K562 (cell line): ENCODE results near the gene TTC13. TPM values are rescaled to one million over a fixed set of nuclear protein-coding genes. Genes with fewer than 3 reads are reported as not detected.

Experiments
- ATAC-seq: fragments of 200-7000 bp; cut with Tn5 transposase; 3 replicates; pipeline ENCODE4 v1.9.1; 2020; ENCODE audit warnings: moderate library complexity
- BruUV-seq: library from RNA; stranded (reverse); fragments of 400-500 nt; replicated peaks from 2 replicates; lab custom pipeline; 2021; lab: Mats Ljungman, UMichigan
- CTCF ChIA-PET: fragments of 300-600 bp; formaldehyde crosslinking; extraction: SDS; loops from one replicate; lab custom pipeline; 2021; ENCODE audit warnings: low intra/inter-chr PET ratio; lab: Yijun Ruan, JAX
- POLR2A ChIA-PET: fragments of 300-600, 350-650 bp; sonication (Branson Sonifier 250); formaldehyde crosslinking; extraction: SDS; loops from one replicate; lab custom pipeline; 2021; ENCODE audit warnings: antibody characterized with exemption, inconsistent platforms; lab: Yijun Ruan, JAX
- DNase-seq, 4 experiments: peaks; one replicate each; pipeline versions ENCODE4 v3.0.0 to v3.0.0-alpha.2; 2011 to 2018; ENCODE audit warnings: low spot score in 3 of 4, mixed read lengths in 3 of 4; ENCODE audit errors: extremely low read depth in 1 of 4
- FAIRE-seq: peaks from 2 replicates; lab custom pipeline; 2011; peaks lifted over from hg19 to GRCh38; lab: Jason Lieb, UNC
- H2AFZ ChIP-seq: 2 replicates; pipeline ENCODE4 v1.6.0; 2011; ENCODE audit warnings: low read depth, low read length, control low read depth, inconsistent platforms
- H3K27ac ChIP-seq: fragments of 200-600 bp; 3 replicates; pipeline ENCODE4 v1.8.0; 2011; ENCODE audit warnings: low read depth, mild to moderate bottlenecking, control low read depth, inconsistent platforms, low read length, moderate library complexity, mixed read lengths; ENCODE audit errors: extremely low read depth
- H3K27me3 ChIP-seq, 2 experiments: fragments of 300-600 bp in 1 of 2; 2 replicates in 1 of 2; 3 replicates in 1 of 2; pipeline versions ENCODE4 v1.6.0 to v1.8.0; 2011; ENCODE audit warnings: inconsistent platforms in 2 of 2, low read length in 2 of 2, mild to moderate bottlenecking in 1 of 2, mixed read lengths in 1 of 2, moderate library complexity in 1 of 2; ENCODE audit not compliant: control insufficient read depth in 2 of 2, insufficient read depth in 2 of 2
- H3K36me3 ChIP-seq: fragments of 300-600 bp; 3 replicates; pipeline ENCODE4 v1.8.0; 2011; ENCODE audit warnings: mild to moderate bottlenecking, low read length, inconsistent platforms; ENCODE audit not compliant: control insufficient read depth, insufficient read depth
- H3K4me1 ChIP-seq, 2 experiments: fragments of 200-600 bp in 1 of 2; replicated peaks in 1 of 2; 2 replicates in 1 of 2; 3 replicates in 1 of 2; pipeline versions ENCODE4 v1.5.1 to v1.8.0; 2011; ENCODE audit warnings: inconsistent platforms in 2 of 2, low read length in 2 of 2, mild to moderate bottlenecking in 1 of 2, mixed read lengths in 1 of 2, moderate library complexity in 1 of 2; ENCODE audit not compliant: control insufficient read depth in 2 of 2, insufficient read depth in 2 of 2
- H3K4me2 ChIP-seq: 2 replicates; pipeline ENCODE4 v1.6.1; 2011; ENCODE audit warnings: low read length, control low read depth, inconsistent platforms, mixed read lengths; ENCODE audit not compliant: insufficient read depth
- H3K4me3 ChIP-seq: fragments of 200-600 bp; sonication (generic), shearing (Covaris generic); 2 replicates; pipeline ENCODE4 v1.5.1; 2016; ENCODE audit warnings: control low read depth, inconsistent platforms
- H3K79me2 ChIP-seq: fragments of 200-600 bp; 3 replicates; pipeline ENCODE4 v1.8.0; 2011; ENCODE audit warnings: low read length, inconsistent platforms; ENCODE audit not compliant: control insufficient read depth, insufficient read depth
- H3K9ac ChIP-seq, 2 experiments: 2 replicates each; pipeline versions ENCODE4 v1.6.0 to v1.6.1; 2011; ENCODE audit warnings: low read depth in 2 of 2, low read length in 2 of 2, control low read depth in 1 of 2, inconsistent platforms in 1 of 2, mild to moderate bottlenecking in 1 of 2, mixed read lengths in 1 of 2; ENCODE audit not compliant: insufficient read depth in 1 of 2
- H3K9me1 ChIP-seq: one replicate; pipeline ENCODE4 v1.6.0; 2011; ENCODE audit warnings: inconsistent platforms, mild to moderate bottlenecking, low read length, moderate library complexity; ENCODE audit not compliant: control insufficient read depth, insufficient read depth
- H3K9me3 ChIP-seq: replicated peaks from 2 replicates; pipeline ENCODE4 v1.5.1; 2011; ENCODE audit warnings: low read depth, low read length, inconsistent platforms; ENCODE audit not compliant: control insufficient read depth, insufficient read depth
- H4K20me1 ChIP-seq: replicated peaks from 2 replicates; pipeline ENCODE4 v1.6.1; 2011; ENCODE audit warnings: low read length, inconsistent platforms, mixed read lengths; ENCODE audit not compliant: control insufficient read depth, insufficient read depth
- ATF4 ChIP-seq: fragments of 450-650 bp; formaldehyde crosslinking; IDR thresholded peaks from 2 replicates; pipeline ENCODE4 v1.4.0; 2022; ENCODE audit warnings: mild to moderate bottlenecking, moderate library complexity
- CREM ChIP-seq: IDR thresholded peaks from 2 replicates; pipeline ENCODE4 v1.6.1; 2014; ENCODE audit warnings: antibody characterized with exemption, low read depth
- HNRNPK ChIP-seq: fragments of 200-400 bp; formaldehyde crosslinking; IDR thresholded peaks from one replicate; pipeline ENCODE4 v1.6.1; 2018; ENCODE audit warnings: mild to moderate bottlenecking, low read depth, low read length; ENCODE audit not compliant: poor library complexity, severe bottlenecking
- JUN ChIP-seq, 2 experiments: sonication (generic) in 1 of 2; formaldehyde crosslinking in 1 of 2; IDR thresholded peaks; 2 replicates each; pipeline versions ENCODE4 v1.6.1 to v1.8.0; 2012 to 2022; ENCODE audit warnings: borderline replicate concordance in 2 of 2, mild to moderate bottlenecking in 2 of 2, improper control_type of control experiment in 1 of 2, low read depth in 1 of 2, low read length in 1 of 2, missing genetic modification reagents in 1 of 2
- KLF6 ChIP-seq: fragments of 250-450 bp; sonication (Bioruptor Pico); IDR thresholded peaks from 2 replicates; pipeline ENCODE4 v1.4.0; 2020; ENCODE audit warnings: mild to moderate bottlenecking, moderate library complexity, borderline replicate concordance
- LCOR ChIP-seq: sonication (generic); formaldehyde crosslinking; IDR thresholded peaks from 2 replicates; pipeline ENCODE4 v1.8.0; 2022; ENCODE audit warnings: mild to moderate bottlenecking, missing genetic modification reagents
- MIER1 ChIP-seq: fragments of 450-650 bp; IDR thresholded peaks from 2 replicates; pipeline ENCODE4 v1.6.1; 2016; ENCODE audit warnings: antibody characterized with exemption, mild to moderate bottlenecking, low read depth
- MYNN ChIP-seq, 2 experiments: sonication (generic); formaldehyde crosslinking in 1 of 2; IDR thresholded peaks; 2 replicates each; pipeline versions ENCODE4 v1.5.0 to v1.6.1; 2016 to 2020; ENCODE audit warnings: antibody characterized with exemption in 1 of 2, missing genetic modification reagents in 1 of 2
- RBM17 ChIP-seq: fragments of 200-400 bp; formaldehyde crosslinking; IDR thresholded peaks from 2 replicates; pipeline ENCODE4 v1.6.1; 2017; ENCODE audit warnings: low read depth, mild to moderate bottlenecking, low read length, borderline replicate concordance
- RFX1 ChIP-seq: fragments of 450-650 bp; IDR thresholded peaks from 2 replicates; pipeline ENCODE4 v1.6.1; 2016; ENCODE audit warnings: mild to moderate bottlenecking, moderate library complexity
- SETDB1 ChIP-seq: IDR thresholded peaks from one replicate; pipeline ENCODE4 v1.6.1; 2012; ENCODE audit warnings: low read length, control low read depth, inconsistent platforms
- SMARCA4 ChIP-seq: fragments of 450-650 bp; IDR thresholded peaks from 2 replicates; pipeline ENCODE4 v1.6.1; 2016
- SMARCA5 ChIP-seq: fragments of 450-650 bp; IDR thresholded peaks from 2 replicates; pipeline ENCODE4 v1.6.1; 2016
- TAF15 ChIP-seq: fragments of 200-400 bp; formaldehyde crosslinking; IDR thresholded peaks from 2 replicates; pipeline ENCODE4 v1.6.1; 2017; ENCODE audit warnings: mild to moderate bottlenecking, low read depth, low read length, moderate library complexity
- TAF7 ChIP-seq: fragments of 450-650 bp; IDR thresholded peaks from 2 replicates; pipeline ENCODE4 v1.6.1; 2016; ENCODE audit warnings: missing genetic modification characterization, missing compliant biosample characterization
- TCF7 ChIP-seq: sonication (generic); IDR thresholded peaks from 2 replicates; pipeline ENCODE4 v1.6.1; 2016; ENCODE audit warnings: antibody characterized with exemption, borderline replicate concordance
- ZNF316 ChIP-seq: fragments of 450-650 bp; IDR thresholded peaks from 2 replicates; pipeline ENCODE4 v1.6.1; 2016
- WGBS: fragments of 100-300 bp; shearing (Covaris generic); methylation state at CpG from one replicate; pipeline ENCODE4 v1.1.6; 2016; ENCODE audit warnings: low coverage, mixed read lengths; ENCODE audit not compliant: insufficient coverage; ENCODE audit errors: missing lambda C conversion rate; 5-methylcytosine and 5-hydroxymethylcytosine counted together
- in situ Hi-C: fragments of 300-500 bp; cut with MboI; formaldehyde crosslinking; loops from 4 replicates; pipeline ENCODE4 v1.15.0; 2018; ENCODE audit warnings: inconsistent platforms, mixed read lengths
- intact Hi-C: fragments of 100-400 bp; cut with micrococcal nuclease; formaldehyde crosslinking; loops from 2 replicates; pipeline ENCODE4 v1.14.2; 2022
- polyA plus RNA-seq, 8 experiments: library from polyadenylated mRNA; depleted of rRNA in 4 of 8; stranded (reverse) in 5 of 8; unstranded in 3 of 8; fragments of >200 nt; fragmentation: Nextera tagmentation in 2 of 8; fragmentation: Illumina TruSeq in 1 of 8; extraction: Ambion mirVana in 2 of 8; extraction: Trizol in 1 of 8; gene quantifications; 2 replicates each; pipeline versions ENCODE4 v1.2.1 to v1.2.3, GENCODE V29; 2011 to 2014; ENCODE audit warnings: inconsistent platforms in 1 of 8, missing spikeins in 1 of 8
- total RNA-seq, 7 experiments: library from RNA; depleted of rRNA in 6 of 7; stranded (reverse); fragments of >200 nt in 6 of 7; fragmentation: Illumina TruSeq in 2 of 7; extraction: Trizol in 2 of 7; gene quantifications; 2 replicates each; pipeline versions ENCODE4 v1.2.1 to v1.2.3, GENCODE V29; 2011 to 2021; ENCODE audit warnings: low replicate concordance in 1 of 7
- TF ChIP-seq, protein P1 (sequence below): fragments of 450-650 bp; formaldehyde crosslinking; IDR thresholded peaks from 2 replicates; pipeline ENCODE4 v1.4.0; 2020; ENCODE audit warnings: mild to moderate bottlenecking, moderate library complexity

Gene TTC13
- total and polyA plus RNA-seq, 9 of the 15 experiments (the other 6 are each of a cell fraction or from before 2014, with no cell fraction given), result 1.7 to 13.8 (median 9.6) TPM

DNA sequence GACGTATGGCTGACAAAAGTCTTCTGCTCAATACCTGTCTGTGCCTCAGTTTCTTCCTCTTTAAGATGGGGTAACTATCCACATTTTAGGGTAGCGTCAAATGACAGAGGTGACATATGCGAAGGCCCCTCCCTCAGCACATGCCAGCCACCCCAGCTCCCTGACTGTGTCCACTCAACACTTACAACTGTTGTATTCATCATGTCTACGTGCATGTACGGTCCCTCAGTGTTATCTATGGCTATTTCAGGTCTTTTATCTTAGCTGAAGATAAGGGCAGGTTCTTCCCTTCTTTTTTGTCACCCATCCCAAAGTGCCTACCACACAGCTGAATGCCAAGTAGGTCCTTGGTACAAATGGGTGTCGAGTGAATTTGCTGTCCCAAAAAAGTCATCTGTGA lies 102.0 kb downstream of the TTC13 start:
- TF ChIP-seq LCOR, result no peak
- no peak for TF ChIP-seq CREM
- TF ChIP-seq ATF4 (CRISPR knock-in tag), result no peak
- no peak for TF ChIP-seq KLF6
- TF ChIP-seq SMARCA4, result no peak
- no peak for TF ChIP-seq TCF7
- no peak for TF ChIP-seq SMARCA5
- no peak for TF ChIP-seq TAF15
- TF ChIP-seq JUN (IDR thresholded peaks at IDR 0.05; ENCODE audit: borderline replicate concordance, low read depth, low read length), result no peak
- no peak for TF ChIP-seq JUN (CRISPR knock-in tag; IDR thresholded peaks at IDR 0.05; ENCODE audit: borderline replicate concordance)
- TF ChIP-seq SETDB1, result no peak
- TF ChIP-seq, protein P1, sequence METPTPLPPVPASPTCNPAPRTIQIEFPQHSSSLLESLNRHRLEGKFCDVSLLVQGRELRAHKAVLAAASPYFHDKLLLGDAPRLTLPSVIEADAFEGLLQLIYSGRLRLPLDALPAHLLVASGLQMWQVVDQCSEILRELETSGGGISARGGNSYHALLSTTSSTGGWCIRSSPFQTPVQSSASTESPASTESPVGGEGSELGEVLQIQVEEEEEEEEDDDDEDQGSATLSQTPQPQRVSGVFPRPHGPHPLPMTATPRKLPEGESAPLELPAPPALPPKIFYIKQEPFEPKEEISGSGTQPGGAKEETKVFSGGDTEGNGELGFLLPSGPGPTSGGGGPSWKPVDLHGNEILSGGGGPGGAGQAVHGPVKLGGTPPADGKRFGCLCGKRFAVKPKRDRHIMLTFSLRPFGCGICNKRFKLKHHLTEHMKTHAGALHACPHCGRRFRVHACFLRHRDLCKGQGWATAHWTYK (CRISPR knock-in tag), result no peak
- TF ChIP-seq MIER1, result no peak
- no peak for TF ChIP-seq RBM17
- no peak for TF ChIP-seq MYNN (IDR thresholded peaks at IDR 0.05)
- TF ChIP-seq MYNN (CRISPR knock-in tag; IDR thresholded peaks at IDR 0.05), result no peak
- TF ChIP-seq ZNF316, result no peak
- TF ChIP-seq RFX1, result no peak
- no peak for TF ChIP-seq HNRNPK
- TF ChIP-seq TAF7 (tag), result no peak
- ChIA-PET POLR2A (interaction anchor here (0.6 to 1.2 kb wide), 5 partner anchors 9 to 401 kb away, joined by 3 to 5 read pairs (median 3); no protein-coding TSS in a partner anchor), CTCF (no interaction called here)
- BruUV-seq, result no TSS peak
- WGBS, result 9% methylated on average over 6 of the region's 6 CpGs
- Histone ChIP-seq H2AFZ (no peak overlapping the region), H3K79me2 (no peaks in the 10 kb centered on the region), H3K27me3 (peaks cover 45 to 47% of the 10 kb centered on the region in 2 experiments), H3K9me1 (no peaks in the 10 kb centered on the region), H3K4me3 (no peak overlapping the region), H3K9ac (no peak overlapping the region), H3K36me3 (no peaks in the 10 kb centered on the region), H3K9me3 (no peaks in the 10 kb centered on the region), H3K27ac (no peak overlapping the region), H3K4me1 (peaks cover 0 to 11% of the 10 kb centered on the region in 2 experiments; a peak in 2 of 5 replicates), H3K4me2 (no peak overlapping the region), H4K20me1 (peaks cover 11% of the 10 kb centered on the region; the same call in 1 of the 2 replicates)
- ATAC-seq (no peak), DNase-seq (no peak), FAIRE-seq (no peak)
- intact Hi-C loops, result no loop called here
- in situ Hi-C loops, result no loop called here
